T47D (cell line): ENCODE data around the gene DAPK1.
A peak's percentile ranks its signal among the peaks of the same experiment; 100 is the strongest.

Experiments
- DNase-seq, 2 experiments: peaks; one replicate each; pipeline versions ENCODE4 v3.0.0 to v3.0.0-alpha.2; 2011 to 2012; ENCODE audit warnings: low read depth in 1 of 2, low spot score in 1 of 2
- JUND ChIP-seq: IDR thresholded peaks from 2 replicates; pipeline ENCODE4 v1.6.1; 2012; ENCODE audit warnings: low read depth
- in situ Hi-C: cut with HindIII; loops from 2 replicates; pipeline ENCODE4 v1.10.0; 2016; ENCODE audit warnings: low sequenced_read_pairs, low pct_unique_long_range_greater_than_20kb

Gene DAPK1

DNA sequence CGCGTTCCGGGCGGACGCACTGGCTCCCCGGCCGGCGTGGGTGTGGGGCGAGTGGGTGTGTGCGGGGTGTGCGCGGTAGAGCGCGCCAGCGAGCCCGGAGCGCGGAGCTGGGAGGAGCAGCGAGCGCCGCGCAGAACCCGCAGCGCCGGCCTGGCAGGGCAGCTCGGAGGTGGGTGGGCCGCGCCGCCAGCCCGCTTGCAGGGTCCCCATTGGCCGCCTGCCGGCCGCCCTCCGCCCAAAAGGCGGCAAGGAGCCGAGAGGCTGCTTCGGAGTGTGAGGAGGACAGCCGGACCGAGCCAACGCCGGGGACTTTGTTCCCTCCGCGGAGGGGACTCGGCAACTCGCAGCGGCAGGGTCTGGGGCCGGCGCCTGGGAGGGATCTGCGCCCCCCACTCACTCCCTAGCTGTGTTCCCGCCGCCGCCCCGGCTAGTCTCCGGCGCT, at the start of gene DAPK1:
Gene DAPK1 (plus strand): TSS at position 264 of the 442 bp plus-strand sequence. CDS start 1,211 bp downstream, outside the sequence.
- no peak for DNase-seq
- TF ChIP-seq JUND, result no peak
- in situ Hi-C loops, result no loop called here

DNA sequence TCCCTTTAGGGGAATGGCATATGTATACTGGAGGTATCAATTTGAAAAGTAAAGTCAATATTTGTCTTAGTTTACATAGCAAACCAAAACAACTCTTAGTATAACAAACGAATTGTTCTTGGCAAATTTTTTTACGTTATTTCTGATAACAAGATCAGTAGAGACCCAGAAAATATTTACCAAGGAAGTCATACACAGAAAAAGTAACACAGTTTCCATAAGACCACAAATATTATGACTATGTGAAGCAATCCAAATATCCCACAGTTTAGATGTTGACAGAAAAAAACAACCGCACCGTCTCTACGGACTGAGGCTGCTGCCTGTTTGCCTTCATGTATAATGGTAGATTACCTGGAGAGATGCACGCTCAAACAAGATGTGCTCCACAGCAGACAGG, 46.5 kb upstream of the DAPK1 start:
- no peak for TF ChIP-seq JUND
- in situ Hi-C loops, result no loop called here

DNA sequence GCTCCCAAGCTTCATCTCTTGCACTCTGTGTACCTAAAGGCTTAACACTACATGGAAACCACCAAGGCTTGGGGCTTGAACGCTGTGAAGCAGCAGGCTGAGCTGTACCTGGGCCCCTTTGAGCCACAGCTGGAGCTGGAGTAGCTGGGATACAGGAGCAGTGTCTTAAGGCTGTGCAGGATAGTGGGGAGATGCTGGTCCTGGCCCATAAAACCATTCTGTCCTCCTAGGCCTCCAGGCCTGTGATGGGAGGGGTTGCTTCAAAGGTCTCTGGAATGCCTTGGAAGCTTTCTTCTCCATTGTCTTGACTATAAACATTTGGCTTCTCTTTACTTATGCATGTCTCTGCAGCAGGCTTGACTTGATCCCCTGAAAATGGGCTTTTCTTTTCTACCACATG, 42.3 kb upstream of the DAPK1 start:
- TF ChIP-seq JUND, result no peak
- in situ Hi-C loops, result no loop called here
- no peak for DNase-seq

More for the DNA sequence above, 46.5 kb upstream of the DAPK1 start:
- peak in 1 of 2 experiments; percentile 56 for DNase-seq

DNA sequence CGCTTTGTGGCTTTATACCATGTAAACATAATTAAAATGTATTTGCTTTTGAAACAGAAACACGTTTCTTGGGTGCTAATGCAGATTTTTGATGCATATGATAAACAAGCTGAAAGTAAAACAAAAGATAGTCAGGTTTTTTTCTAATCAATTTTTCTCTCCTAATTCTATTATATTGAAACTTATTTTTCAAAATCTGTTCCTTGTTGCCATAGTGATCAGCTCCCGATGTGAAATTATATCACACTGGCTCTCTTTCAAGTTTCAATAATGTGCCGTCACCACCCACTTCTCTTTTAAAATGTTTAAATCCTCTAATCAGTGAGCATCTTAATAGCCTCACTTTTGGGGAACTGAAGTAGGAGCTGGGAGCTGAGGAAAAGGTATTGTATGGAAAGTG, 36.4 kb upstream of the DAPK1 start:
- in situ Hi-C loops, result no loop called here
- DNase-seq, result no peak

DNA sequence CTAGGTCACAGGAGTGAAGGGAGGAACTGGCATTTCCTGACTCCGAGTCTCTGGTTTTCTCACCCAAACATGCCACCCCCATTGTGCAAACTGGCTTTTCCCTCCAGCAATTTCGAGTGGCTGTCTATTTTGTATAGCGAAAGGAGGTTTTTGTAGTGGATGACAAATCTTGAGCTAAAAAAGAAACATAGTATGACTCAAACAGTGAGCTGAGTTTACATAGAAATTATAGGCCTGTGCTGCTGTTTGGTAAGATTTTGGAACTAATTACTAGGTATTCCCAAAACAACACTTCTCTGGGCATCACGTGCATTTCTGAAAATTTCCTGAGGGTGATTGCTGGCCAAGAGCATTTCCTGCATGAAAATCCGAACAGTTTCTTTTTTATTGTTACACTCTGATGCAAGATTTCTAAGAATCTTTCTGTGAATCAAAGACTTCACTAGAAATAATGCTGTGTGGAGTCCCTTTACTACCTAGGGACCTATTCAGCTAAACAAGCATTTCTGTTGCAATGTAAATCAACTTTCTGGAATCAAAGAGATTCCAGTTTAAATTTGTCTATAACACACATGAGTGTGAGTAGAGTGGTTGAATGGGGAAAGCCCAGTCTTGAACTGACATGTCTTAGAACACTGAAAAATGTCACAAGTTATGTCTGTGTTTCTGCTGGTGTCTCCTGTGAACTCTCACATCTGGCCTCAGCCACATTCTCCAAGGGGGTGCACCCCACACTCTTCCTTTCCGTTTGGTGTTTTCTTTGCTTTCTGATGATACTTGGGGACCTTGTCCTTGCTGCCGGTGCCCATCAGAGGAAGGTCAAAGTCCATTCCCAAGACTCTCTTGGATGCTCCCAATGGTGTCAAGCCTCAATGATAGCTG, 33.3 kb upstream of the DAPK1 start:
- in situ Hi-C loops, result no loop called here
- no peak for DNase-seq
- TF ChIP-seq JUND, result no peak

More for the DNA sequence above, 36.4 kb upstream of the DAPK1 start:
- no peak for TF ChIP-seq JUND

DNA sequence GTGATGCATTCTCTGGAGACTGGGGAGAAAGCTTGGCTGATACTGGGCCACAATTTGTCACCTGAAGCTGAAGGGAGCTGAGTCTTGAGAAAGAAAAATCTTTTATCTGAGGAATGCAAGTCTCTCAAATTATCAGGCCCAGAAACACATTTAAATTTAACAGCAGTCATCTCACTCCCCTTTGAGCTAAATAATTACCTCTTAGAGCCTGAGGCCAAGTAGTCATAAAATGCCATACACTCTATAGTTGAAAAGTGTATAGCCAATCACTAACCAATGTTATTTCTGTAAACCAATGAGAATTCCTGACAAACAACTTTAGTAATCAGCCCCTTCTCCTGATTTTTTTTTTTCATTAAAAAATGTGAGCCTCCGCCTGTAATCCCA, 32.7 kb upstream of the DAPK1 start:
- no peak for TF ChIP-seq JUND
- no peak for DNase-seq
- in situ Hi-C loops, result no loop called here

DNA sequence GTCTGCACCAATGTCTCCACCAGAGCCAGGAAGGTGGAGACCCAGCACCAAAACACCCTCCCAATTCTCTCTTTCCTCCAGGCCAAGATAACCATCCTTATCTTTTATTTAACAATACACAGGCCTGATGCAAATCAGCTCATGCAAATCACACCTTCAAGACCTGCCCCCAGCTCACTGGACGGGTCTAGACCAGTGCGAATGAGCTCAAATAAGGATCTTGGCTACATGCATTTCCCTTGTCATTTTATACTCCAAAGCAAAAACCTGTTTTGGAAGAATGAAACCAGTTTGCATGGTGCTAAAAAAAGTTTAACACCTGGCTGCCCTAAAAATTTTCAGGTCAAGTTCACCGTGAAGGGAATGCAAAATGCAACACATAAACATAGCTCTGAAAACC, 31.9 kb upstream of the DAPK1 start:
- TF ChIP-seq JUND, result no peak

DNA sequence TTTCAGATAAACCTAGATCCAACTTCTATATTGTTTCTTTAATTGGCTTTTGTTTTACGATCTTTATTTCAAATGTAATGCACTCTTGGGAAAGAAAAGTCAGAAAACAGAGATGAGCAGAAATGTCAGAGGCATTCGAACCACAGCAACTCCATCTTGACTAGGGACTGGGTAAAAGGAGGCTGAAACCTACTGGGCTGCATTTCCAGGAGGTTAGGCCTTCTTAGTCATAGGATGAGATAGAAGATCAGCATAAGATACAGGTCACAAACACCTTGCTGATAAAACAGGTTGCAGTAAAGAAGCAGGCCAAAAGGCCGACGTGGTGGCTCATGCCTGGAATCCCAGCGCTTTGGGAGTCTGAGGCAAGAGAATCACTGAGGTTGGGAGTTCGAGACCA, 30.5 kb upstream of the DAPK1 start:
- TF ChIP-seq JUND, result no peak
- no peak for DNase-seq
- in situ Hi-C loops, result no loop called here

More for the DNA sequence above, 31.9 kb upstream of the DAPK1 start:
- in situ Hi-C loops, result no loop called here
- DNase-seq, result peak in 1 of 2 experiments; percentile 69

DNA sequence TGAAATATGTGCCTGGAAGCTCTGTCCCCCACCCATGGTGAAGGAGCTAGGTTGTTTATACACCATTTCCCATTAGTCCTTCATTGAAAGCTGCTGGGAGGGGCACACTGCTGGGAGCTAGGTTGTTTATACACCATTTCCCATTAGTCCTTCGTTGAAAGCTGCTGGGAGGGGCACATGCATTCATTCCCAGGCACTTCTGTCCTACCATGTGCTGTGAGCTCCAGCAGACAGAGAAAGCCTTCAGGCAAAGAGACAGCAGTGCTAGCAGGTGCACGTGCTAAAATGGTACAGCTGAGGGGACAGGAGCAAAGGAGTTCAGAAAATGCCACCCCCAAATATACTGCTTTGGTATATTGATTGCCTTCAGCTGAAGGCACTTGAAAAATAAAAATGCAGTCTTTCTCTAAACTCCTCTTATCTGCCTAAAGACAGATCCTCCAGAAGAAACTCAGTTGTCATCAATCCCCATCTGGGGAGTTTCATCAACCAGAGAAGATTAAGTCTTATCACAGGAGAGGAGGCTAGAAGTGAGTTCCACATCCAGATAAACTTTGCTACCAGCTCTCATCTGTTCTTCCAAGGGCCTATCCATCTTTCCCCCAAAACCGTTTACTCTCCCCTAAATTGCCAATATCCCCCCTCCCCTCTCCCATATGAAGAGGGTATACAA, 27.7 kb upstream of the DAPK1 start:
- no peak for DNase-seq
- in situ Hi-C loops, result no loop called here
- no peak for TF ChIP-seq JUND

DNA sequence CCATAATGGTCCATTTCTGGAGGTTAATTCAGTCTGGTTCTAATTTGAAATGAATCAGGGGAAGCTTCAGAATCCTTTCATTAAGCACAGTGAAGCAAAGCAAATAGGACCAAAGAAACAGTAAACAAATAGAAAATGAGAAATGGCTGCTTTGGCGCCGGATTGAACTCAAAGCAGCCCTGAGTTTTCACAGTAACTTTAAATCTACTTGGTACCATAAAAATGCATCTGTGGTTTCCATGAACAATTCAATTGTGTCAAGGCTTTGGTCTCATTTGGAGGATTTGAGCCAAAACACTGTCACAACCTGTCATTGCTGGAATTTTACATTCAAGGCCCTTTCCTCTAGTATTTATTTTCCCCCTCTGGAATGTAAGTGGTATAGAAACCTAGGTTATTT, 25.9 kb upstream of the DAPK1 start:
- no peak for TF ChIP-seq JUND
- in situ Hi-C loops, result no loop called here
- DNase-seq, result no peak

DNA sequence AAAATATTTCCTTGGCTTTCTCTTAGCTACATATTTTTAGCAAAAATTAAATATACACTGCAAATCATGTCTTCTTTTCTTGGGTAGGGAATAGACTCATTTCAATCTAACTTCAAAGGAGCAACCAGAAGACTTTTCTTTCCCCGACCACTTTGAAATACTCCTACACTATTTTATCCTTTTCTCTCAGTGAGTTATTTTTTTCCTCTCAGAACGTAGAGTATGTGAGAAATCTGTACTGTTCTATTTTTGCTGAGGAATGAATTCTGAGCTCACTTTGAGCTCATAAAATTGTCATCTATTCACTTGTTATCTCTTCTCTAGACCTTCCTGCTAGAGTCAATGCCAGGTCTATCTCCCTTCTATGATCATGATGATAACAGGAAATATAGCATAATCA, 22.2 kb upstream of the DAPK1 start:
- TF ChIP-seq JUND, result no peak
- in situ Hi-C loops, result no loop called here
- DNase-seq, result no peak

DNA sequence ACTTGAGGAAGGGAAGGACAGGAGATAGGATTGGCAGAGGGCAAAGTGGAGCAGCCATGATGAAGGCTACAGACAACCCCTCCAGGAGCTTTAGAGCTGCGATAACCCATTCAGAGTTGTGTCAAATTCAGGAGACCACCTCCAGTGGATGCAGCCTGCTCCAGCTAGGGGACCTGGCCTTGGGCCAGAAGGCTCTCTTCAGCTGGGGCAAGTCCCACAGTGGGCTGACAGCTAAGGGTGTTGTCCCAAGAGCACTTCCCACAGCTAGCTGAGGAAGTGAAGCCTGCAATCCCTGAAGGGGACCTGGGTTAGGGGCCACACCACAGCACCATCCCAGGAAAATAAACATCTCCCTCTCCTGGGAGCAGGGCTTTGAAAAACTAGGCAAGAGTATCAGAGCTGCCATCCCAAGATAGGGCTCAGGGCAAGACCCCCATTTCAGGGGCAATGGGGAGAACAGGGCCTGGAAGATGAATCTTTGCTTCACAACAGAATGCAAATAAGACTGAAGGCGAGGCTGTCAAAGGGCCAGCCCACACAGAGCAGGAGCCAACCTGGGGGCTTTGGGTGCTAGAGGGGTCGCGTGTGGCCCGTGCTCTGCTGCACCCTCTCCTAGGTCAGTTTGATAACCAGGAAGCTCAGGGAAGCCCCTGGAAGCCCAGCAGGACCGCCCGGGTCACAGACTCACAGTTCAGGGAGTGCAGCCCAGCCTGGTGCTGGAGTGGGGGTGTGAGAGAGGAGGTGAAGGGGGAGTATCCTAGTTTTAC, 19.3 kb upstream of the DAPK1 start:
- in situ Hi-C loops, result no loop called here
- TF ChIP-seq JUND, result no peak
- no peak for DNase-seq
